Activated naive CD8-positive, alpha-beta T cell (primary cell): ENCODE data around the gene OLFML2B.

Experiments
- H3K27ac Mint-ChIP-seq: one replicate; pipeline ENCODE4 v1.8.0; 2021; ENCODE audit warnings: mixed read lengths
- H3K27me3 Mint-ChIP-seq: one replicate; pipeline ENCODE4 v1.8.0; 2021; ENCODE audit warnings: mixed read lengths
- H3K36me3 Mint-ChIP-seq: one replicate; pipeline ENCODE4 v1.8.0; 2021; ENCODE audit warnings: mixed read lengths
- H3K4me1 Mint-ChIP-seq: one replicate; pipeline ENCODE4 v1.8.0; 2021; ENCODE audit warnings: low read depth, mixed read lengths
- H3K4me3 Mint-ChIP-seq: one replicate; pipeline ENCODE4 v1.8.0; 2021; ENCODE audit warnings: mild to moderate bottlenecking, mixed read lengths
- H3K9me3 Mint-ChIP-seq: one replicate; pipeline ENCODE4 v1.8.0; 2021; ENCODE audit warnings: low read depth, mixed read lengths

OLFML2B gene

DNA sequence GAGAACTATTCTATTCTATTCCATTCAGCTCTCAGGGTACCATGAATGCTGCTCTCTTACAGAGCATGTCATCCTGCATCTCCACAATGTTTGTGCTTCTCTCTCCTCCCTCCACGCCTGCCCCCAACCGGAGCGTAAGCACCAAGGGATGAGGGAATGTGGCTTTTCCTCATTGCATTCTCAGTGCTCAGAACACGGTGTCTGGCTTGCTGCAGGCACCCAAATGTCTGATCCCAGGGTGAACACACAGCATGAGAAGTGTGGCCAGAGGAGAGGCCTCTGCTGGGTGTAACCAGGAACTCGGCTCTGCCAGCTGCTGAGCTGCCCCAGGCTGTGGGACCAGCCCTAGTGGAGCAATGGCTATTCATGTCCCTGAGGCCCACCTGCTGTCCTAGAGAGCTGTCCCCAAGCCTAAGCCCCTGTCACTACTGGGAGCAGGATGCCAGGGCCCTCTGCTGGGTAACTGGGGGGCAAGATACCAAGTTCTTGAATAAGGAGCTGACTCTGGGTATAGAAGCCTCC lies 38.3 kb downstream of the OLFML2B start:
- H3K4me1 Mint-ChIP-seq = no peaks in the 10 kb centered on the region
- H3K27ac Mint-ChIP-seq = no peak overlapping the region
- H3K36me3 Mint-ChIP-seq = no peaks in the 10 kb centered on the region

DNA sequence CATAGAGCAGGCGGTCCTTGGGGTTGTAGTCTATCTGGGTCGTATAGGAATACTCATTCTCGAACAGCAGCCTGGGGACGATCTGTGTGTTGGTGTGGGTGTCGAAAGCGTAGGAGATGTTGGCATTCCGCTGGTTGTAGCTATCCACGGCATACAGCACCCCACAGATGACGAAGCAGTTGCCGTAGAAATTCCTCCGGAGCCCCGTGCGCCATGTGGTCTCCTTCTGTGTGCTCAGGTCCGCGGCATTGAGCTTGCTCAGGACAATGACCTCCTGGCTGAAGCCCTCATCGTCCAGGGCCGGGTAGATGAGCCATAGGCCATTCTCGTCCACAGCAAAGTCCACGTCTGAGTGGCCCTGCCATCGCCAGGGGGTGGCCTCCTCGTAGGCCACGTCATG lies 39.9 kb downstream of the OLFML2B start:
- Mint-ChIP-seq H3K4me3 (no peak overlapping the region), H3K9me3 (peaks cover 5% of the 10 kb centered on the region), H3K36me3 (no peaks in the 10 kb centered on the region), H3K27ac (no peak overlapping the region), H3K4me1 (no peaks in the 10 kb centered on the region), H3K27me3 (no peaks in the 10 kb centered on the region)

More for the DNA sequence above, 38.3 kb downstream of the OLFML2B start:
- Mint-ChIP-seq H3K27me3 (no peaks in the 10 kb centered on the region), H3K9me3 (peaks cover 5% of the 10 kb centered on the region), H3K4me3 (no peak overlapping the region)

DNA sequence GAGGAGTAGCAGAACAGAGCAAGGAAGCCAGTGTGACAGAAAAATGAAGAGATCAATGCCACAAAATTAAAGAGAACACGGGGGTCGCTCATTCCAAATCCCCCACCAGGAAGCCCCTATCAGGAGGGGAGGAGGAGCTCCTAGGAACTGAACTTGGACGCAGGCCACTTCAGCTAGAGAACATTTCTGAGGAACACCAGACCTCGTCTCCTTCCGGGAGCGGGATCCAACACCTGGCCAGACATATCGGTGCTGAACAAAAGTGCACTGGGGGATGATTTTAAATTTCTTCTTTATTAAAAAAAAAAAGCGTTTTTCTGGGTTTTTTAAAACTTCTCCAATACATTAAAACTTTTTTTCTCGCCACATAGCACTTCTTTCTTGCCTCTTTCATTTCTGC lies 40.8 kb downstream of the OLFML2B start:
- Mint-ChIP-seq H3K4me3 (no peak overlapping the region), H3K36me3 (no peaks in the 10 kb centered on the region), H3K27me3 (no peaks in the 10 kb centered on the region), H3K4me1 (no peaks in the 10 kb centered on the region), H3K27ac (no peak overlapping the region), H3K9me3 (peaks cover 5% of the 10 kb centered on the region)

DNA sequence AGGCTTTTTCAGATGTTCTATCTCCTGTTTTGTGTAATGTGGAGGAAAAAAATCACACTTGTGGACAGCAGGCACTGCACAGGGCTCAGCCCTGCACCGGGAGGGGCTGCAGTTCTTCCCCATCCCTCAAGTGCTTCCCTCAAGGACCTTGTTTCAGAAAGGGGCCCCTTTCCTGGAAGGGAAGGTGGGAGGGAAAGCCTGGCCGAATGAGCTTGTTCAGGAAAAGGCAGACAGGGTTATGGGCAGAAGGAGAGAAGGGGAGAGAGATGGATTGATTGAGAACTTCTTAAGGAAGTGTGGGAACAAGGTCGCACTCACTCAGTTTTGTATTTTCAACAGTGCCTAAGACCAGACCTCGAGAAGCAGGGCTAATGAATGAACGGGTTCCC lies 41.2 kb downstream of the OLFML2B start:
- Mint-ChIP-seq H3K9me3 (peaks cover 5% of the 10 kb centered on the region), H3K27me3 (no peaks in the 10 kb centered on the region), H3K27ac (no peak overlapping the region), H3K4me3 (no peak overlapping the region), H3K36me3 (no peaks in the 10 kb centered on the region), H3K4me1 (no peaks in the 10 kb centered on the region)

DNA sequence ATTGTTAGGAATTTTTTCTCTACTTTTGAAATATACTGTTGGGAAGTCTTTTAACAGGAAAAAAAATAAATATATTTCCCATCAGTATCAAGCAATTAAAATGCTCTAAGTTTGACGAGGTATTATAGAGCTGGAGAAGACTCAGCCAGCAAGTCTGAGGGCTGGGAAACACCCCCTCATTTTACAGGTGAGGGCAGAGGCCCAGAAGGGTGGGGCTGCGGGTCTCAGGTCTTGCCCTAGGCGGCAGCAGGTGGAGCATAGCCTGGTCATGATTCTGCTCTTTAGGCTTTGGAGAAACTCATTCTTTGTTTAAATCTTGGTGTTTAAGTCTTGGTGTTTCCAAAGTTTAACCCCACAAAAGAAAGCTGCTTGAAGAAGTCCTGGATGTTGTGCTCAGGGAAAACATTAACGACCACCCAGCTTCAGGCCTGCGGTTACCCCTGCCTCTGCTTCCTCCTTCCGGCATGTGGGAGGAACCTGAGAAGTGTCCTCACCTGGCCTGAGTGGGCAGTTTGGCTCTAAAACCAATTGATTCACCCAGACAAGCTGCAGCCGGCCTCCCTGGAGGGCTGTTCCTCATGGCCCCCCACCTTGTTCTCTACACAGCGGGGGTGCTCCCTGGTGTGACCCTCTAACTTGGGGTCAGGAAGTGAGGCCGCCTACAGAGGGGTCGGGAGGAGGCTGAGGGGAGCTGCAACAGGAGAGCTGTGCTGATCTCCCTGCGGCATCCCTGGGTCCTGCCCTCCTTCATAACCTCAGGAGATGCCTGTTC lies 41.7 kb downstream of the OLFML2B start:
- Mint-ChIP-seq H3K4me1 (no peaks in the 10 kb centered on the region), H3K4me3 (no peak overlapping the region), H3K36me3 (no peaks in the 10 kb centered on the region), H3K27ac (no peak overlapping the region), H3K27me3 (no peaks in the 10 kb centered on the region), H3K9me3 (no peaks in the 10 kb centered on the region)

DNA sequence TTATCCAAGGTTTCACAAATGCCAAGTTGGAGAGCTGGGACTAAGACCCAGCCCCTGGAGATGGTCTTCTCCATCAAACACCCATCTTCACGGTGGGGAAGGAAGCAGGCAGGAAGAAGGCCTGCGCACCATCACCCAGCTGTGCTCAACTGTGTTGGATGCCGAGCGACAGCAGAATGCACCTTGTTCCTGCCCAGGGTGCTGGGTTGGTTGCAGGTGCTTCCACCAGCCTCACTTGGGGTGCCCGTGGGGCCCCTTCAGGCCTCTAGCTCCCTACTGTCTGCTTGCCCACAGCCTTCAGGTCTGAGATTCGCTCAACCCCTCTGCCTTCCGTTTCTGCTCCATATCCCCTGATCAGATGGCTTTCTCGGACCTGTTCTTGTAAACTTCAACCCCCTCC lies 42.5 kb downstream of the OLFML2B start:
- no peaks in the 10 kb centered on the region for H3K4me1 Mint-ChIP-seq
- H3K27me3 Mint-ChIP-seq = no peaks in the 10 kb centered on the region
- no peaks in the 10 kb centered on the region for H3K36me3 Mint-ChIP-seq
- H3K27ac Mint-ChIP-seq = no peak overlapping the region
- no peaks in the 10 kb centered on the region for H3K9me3 Mint-ChIP-seq
- H3K4me3 Mint-ChIP-seq = no peak overlapping the region

DNA sequence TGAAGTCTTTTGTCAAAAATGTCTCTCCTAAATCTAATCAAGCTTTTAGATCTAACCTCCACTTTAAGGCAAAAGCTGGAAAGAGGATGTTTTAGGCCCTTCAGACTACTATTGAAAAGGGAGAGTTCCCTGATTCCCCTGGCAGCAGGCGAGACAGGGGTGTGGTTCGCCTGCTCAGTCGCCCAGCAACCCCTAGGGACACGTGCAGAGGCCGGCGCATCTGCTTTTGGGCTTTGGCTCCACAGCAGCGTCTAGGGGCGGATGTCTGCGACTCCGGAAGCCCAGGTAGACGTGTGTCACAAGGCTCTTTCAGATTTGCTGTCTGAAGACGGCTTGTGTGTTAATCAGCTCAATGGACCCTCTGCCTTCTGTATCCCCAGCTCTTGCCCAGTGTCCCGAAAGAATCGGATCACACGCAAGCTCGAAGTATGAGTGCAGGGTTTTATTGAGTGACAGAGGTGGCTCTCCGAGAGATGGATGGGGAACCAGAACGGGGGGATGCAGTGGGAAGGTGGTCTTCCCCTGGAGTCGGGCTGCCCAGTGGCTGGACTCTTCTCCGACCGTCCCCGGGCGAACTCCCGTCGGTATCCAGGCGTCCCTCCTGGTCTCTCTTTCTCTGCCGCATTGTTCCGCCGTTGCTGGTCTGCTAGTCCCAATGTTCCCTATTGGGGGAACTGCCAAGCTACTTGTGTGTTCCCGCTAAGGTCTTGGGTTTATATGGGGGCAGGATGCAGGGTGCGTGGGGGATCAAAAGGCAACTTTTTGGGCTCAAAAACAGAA lies 45.5 kb downstream of the OLFML2B start:
- Mint-ChIP-seq H3K9me3 (no peaks in the 10 kb centered on the region), H3K4me3 (no peak overlapping the region), H3K36me3 (no peaks in the 10 kb centered on the region), H3K27ac (no peak overlapping the region), H3K4me1 (no peaks in the 10 kb centered on the region), H3K27me3 (no peaks in the 10 kb centered on the region)

DNA sequence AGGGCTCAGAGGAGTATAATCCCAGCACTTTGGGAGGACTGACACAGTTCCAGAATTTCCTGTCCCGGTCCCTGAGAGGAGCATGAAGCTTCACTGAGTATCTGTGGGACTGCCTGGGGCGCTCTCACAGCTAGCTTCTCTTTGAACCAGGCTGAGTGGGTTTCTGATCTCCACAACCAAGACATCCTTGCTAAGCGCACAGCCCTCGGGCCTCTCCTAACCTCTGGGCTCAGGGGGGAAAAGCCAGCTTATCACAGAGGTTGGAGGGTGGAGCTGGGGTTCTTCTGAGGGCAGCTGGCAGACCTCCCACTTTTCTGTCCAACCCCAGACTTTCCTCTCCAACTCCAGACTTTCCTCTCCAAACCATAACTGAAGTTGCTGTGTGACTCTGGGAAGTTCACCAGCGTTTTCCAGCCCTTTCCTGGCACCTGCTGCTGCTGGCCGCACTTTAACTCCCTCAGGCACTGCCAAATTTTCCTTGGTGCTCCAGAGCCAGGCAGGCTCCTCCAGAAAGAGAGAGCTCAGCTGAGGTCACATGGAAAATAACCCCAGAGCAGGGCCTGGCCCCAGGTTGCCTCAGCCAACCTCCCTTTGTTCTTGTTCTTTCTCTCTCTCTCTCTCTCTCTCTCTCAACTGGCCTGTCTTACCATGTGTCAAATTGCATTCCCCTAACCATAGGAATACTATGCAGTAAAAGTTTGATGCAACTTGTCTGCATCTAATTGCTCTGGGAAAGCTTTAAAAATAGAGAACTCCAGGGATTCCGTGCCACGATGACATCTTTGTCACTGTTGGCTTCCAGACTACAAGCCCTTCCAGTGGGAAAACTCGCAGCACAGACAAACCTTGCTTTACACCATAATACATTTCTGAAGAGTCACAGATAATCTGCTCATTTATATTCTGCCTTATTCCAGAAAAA lies 49.5 kb downstream of the OLFML2B start:
- Mint-ChIP-seq H3K9me3 (no peaks in the 10 kb centered on the region), H3K27ac (no peak overlapping the region), H3K4me1 (peaks cover 4% of the 10 kb centered on the region), H3K27me3 (no peaks in the 10 kb centered on the region), H3K4me3 (no peak overlapping the region), H3K36me3 (no peaks in the 10 kb centered on the region)

DNA sequence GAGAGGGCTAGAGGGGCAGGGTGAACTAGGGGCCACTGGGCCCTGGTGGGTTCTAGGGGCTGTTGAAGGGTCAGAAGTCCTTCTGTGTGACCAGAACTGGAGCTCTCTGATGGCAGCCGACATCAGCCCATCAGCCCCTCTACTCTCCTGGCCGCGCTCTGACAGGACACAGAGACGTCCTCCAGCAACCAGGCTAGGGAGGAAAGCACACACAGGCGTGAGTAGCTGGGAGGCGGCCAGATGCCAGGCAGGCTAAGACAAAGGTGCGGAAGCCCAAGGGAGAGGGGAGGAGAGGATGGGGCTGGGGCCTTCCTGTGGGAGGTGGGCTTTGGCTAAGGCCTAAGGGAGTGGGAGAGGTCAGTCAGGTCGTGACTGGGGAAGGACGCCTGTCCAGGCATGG lies 50.8 kb downstream of the OLFML2B start:
- Mint-ChIP-seq H3K4me3 (no peak overlapping the region), H3K9me3 (no peaks in the 10 kb centered on the region), H3K27ac (no peak overlapping the region), H3K4me1 (peaks cover 4% of the 10 kb centered on the region), H3K36me3 (peaks cover under 1% of the 10 kb centered on the region), H3K27me3 (no peaks in the 10 kb centered on the region)

DNA sequence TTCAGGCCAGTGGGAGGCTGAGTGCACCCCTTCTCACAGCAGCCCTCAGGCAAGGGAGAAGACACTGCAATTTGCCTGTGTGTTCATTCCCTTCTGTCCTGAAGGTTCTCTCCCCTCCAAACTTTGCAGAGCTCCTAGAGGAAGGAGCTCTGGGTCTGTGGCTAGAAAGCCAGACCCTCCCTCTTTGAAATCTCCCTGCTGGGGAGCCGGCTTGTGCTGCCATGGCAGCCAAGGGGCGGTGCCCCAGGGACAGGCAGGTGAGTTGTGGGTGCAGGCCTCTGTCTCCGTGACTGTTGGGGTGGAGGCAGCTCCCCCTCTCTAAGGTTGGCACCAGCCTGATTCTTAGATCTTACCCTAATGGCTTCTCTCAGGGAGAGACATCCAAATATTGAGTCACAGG lies 53.0 kb downstream of the OLFML2B start:
- Mint-ChIP-seq H3K4me1 (peaks cover 5% of the 10 kb centered on the region), H3K36me3 (peaks cover 13% of the 10 kb centered on the region), H3K9me3 (no peaks in the 10 kb centered on the region), H3K27ac (peak overlapping the region; percentile 10), H3K4me3 (no peak overlapping the region), H3K27me3 (no peaks in the 10 kb centered on the region)

DNA sequence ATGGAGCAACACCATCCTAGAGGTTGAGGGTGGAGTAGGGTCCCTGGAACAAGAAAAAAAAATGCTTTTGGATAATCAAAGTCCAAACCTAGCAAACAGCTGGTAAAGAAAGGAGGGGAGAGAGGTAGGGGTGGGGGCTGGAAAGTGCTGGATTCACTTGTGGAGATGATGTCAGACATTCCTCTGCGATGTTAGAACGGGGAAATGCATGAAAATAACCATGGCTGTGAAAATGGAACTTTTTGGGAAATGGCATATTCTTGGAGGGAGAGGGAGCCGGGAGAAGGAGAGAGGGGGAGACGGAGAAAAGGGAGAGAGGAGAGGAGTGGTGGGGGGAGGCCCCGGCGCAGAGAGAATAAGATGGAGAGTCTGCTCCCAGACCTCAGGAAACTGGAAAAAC lies 53.6 kb downstream of the OLFML2B start:
- Mint-ChIP-seq H3K9me3 (no peaks in the 10 kb centered on the region), H3K4me3 (no peak overlapping the region), H3K4me1 (peaks cover 5% of the 10 kb centered on the region)

DNA sequence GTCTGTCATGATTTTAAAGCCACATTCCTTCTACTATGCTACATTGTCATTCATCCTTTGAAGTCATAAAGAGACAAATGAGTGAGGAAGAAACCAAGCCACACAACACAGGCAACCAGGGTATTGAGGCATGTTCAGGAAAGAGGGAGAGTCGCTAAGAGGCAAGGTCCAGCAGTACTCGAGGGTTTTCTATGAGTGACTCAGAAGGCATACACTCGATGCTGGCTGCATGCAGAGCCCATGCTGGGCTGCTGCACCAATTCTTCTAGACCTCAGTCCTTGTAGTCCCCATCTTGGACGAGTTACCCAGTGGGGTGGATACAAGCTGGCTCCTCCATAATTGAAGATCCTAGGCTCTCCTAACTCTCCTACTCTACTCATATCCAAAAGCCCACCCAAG lies 57.6 kb downstream of the OLFML2B start:
- no peak overlapping the region for H3K27ac Mint-ChIP-seq
- H3K9me3 Mint-ChIP-seq = no peaks in the 10 kb centered on the region
- H3K27me3 Mint-ChIP-seq = no peaks in the 10 kb centered on the region
- peaks cover 35% of the 10 kb centered on the region for H3K4me1 Mint-ChIP-seq
- H3K4me3 Mint-ChIP-seq = no peak overlapping the region
- H3K36me3 Mint-ChIP-seq = peaks cover 19% of the 10 kb centered on the region

More for the DNA sequence above, 53.6 kb downstream of the OLFML2B start:
- Mint-ChIP-seq H3K36me3 (peaks cover 16% of the 10 kb centered on the region), H3K27me3 (no peaks in the 10 kb centered on the region), H3K27ac (peak overlapping the region; percentile 41)

DNA sequence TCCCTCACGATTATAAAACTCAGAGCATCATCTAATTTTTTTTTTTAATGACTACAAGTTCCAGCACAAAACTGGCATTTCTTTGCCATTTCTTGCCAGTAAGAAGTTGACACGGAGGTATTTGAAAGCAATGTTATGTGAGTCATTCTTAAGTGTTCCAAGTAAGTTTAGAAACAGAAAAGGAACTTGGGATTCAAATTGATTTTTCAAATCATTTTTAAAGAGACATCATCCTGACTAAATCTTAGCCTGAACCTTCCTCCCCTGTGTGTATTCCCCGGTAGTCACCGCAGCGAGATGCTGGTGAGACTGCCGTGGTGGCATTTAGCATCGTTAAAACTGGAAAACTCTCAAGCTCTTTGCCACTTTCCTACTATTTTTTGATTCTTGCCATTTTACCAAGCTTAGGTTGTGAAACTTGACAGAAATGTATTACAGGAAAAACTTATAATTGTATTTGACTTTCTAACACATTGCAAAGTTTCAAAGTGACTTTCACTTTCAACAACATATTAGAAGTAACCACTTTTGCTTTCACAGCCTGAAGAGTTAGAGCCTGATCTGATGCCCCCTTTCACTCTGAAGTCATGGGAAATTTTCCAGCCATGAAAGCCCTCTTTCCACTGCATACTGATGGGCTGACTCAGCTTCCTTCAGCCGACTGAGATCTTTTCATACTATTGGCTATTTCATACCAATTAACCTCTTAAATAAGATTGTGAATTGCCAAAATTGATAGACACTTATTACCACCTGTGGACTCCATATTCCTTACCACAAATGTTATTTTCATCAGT lies 61.4 kb downstream of the OLFML2B start:
- peak overlapping the region; percentile 99 for H3K27ac Mint-ChIP-seq
- peaks cover 48% of the 10 kb centered on the region for H3K4me1 Mint-ChIP-seq
- peaks cover 30% of the 10 kb centered on the region for H3K36me3 Mint-ChIP-seq
- H3K27me3 Mint-ChIP-seq = no peaks in the 10 kb centered on the region
- H3K4me3 Mint-ChIP-seq = peak overlapping the region; percentile 85
- H3K9me3 Mint-ChIP-seq = no peaks in the 10 kb centered on the region

DNA sequence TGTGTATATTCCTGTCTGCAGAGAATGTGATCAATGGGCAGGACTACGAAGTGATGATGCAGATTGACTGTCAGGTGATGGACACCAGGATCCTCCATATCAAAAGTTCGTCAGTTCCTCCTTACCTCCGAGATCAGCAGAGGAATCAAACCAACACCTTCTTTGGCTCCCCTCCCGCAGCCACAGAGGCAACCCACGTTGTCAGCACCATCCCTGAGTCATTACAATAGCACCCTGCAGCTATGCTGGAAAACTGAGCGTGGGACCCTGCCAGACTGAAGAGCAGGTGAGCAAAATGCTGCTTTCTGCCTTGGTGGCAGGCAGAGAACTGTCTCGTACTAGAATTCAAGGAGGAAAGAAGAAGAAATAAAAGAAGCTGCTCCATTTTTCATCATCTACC lies 65.2 kb downstream of the OLFML2B start:
- H3K27ac Mint-ChIP-seq = no peak overlapping the region
- peaks cover 58% of the 10 kb centered on the region for H3K4me1 Mint-ChIP-seq
- H3K27me3 Mint-ChIP-seq = no peaks in the 10 kb centered on the region
- H3K36me3 Mint-ChIP-seq = peaks cover 27% of the 10 kb centered on the region
- H3K9me3 Mint-ChIP-seq = no peaks in the 10 kb centered on the region
- no peak overlapping the region for H3K4me3 Mint-ChIP-seq
